Islet precursor cell (in vitro differentiated cells): Measurements from ENCODE around the gene SPOP.
"Not testable (repeated sequence)": the region's sequence is repeated elsewhere in the genome, so short reads cannot be mapped to it uniquely, and the experiment has no call there.

Experiments used
- DNase-seq: peaks from one replicate; pipeline ENCODE4 v3.0.0-alpha.2; 2018

The SPOP gene

DNA sequence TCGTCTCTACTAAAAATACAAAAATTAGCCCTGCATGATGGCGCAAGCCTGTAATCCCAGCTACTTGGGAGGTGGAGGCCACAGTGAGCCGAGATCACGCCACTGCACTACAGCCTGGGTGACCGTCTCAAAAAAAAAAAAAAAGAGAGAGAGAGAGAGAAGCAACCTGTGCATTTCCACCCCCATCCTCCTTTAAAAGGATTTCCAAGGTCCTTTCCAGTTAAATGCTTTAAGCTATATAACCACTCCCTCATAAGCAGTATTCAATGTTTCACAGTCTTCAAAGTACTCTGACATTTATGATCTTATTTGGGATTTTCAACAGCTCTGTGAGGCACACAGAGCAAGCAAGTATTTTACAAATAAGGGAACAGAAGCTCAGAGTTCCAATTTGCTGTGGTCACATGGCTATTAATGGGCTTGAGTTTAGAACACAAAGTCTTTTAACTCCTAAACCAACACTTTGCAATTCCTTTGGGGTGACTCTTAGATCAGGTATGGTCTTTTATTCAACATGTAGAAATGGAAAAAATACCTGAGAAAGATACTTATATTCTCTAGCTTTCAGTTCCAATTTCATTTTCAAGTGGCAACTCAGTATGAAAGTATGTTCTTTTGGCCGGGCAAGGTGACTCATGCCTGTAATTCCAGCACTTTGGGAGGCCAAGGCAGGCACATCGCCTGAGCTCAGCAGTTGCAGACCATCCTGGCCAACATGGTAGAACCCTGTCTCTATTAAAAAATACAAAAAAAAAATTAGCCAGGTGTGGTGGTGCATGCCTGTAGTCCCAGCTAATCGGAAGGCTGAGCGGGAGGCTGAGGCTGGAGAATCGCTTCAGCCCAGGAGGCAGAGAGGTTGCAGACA is 31.3 kb downstream of the SPOP start:
- DNase-seq: peak; percentile 90

DNA sequence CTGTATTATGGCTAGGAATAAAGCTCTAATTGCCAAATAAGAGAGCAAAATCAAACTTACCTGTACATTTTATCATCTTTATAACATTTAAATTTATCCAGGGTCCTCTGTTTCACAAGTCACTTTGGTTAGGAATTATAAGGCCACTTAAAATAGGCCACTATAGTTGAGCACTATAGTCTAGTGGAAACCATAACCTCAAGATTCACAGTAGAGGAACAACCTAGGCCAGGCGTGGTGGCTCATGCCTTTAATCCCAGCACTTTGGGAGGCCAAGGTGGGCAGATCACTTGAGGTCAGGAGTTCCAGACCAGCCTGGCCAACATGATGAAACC is 31.9 kb downstream of the SPOP start:
- not testable (repeated sequence) for DNase-seq

DNA sequence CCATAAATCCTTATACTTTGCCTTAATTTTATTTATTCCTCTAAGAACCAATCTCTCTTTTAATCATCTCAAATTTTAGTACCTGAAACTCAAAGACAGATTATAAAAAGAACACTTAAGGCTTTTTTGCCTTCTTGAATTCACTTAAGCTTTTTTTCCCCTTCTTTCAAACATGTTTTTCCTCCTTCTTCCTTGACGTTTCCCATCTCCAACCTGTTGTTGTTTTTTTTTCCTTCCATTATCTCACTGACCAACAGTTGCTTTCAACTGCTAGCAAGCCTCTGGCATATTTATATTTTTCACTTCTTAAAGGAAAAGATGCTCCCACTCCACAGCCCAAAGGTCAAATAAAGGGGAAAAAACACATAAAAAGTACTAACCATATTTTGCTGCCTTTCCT is 32.2 kb downstream of the SPOP start:
- no peak for DNase-seq

DNA sequence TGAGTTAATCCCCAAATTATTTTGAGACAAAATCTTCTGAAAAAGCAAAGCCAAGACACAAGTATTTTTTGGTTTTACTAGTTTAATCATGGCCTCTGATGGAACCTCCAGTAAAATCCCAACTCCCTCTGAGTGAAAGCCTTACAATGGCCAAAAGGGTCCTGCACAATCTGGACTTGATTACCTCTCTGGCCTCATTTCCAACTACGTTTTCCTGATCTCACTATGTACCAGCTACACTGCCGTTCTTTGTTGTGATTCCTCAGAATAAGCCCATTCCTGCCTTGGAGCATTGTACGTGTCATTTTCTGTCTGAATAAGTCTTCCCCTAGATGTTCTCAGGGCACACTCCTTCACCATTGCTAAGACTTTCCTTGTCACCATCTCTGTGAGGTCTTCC is 37.3 kb downstream of the SPOP start:
- no peak for DNase-seq

DNA sequence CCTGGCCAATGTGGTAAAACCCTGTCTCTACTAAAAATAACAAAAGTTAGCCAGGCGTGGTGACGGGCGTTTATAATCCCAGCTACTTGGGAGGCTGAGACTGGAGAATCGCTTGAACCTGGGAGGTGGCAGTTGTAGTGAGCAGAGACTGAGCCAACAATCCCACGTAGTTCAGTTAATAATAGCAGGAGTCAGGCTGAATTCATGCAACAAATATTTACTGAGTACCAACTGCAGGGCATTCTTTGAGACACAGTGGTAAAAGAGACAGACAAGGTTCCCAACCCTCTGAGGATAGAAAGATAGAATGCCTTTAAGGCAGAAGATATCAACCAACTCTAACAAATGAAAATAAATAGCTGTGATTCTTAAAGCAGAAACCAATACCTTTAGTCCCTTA is 39.1 kb downstream of the SPOP start:
- DNase-seq: no peak

DNA sequence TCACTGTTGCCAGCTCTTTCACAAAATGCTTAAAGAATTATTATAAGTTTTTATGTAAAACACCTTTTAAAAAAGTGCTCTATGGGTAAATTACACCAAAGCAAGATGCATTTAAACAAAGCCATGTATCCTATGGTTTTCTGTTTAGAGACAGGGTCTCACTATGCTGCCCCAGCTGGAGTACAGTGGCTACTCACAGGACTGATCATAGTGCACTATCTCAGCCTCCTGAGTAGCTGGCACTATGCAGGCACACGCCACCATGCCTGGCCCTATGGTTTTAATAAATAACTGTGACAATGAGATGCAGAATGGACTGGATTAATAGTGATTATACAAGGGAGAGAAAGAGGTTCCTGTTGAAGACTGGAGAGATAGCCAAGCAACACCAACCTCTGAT is 40.2 kb downstream of the SPOP start:
- DNase-seq: no peak

DNA sequence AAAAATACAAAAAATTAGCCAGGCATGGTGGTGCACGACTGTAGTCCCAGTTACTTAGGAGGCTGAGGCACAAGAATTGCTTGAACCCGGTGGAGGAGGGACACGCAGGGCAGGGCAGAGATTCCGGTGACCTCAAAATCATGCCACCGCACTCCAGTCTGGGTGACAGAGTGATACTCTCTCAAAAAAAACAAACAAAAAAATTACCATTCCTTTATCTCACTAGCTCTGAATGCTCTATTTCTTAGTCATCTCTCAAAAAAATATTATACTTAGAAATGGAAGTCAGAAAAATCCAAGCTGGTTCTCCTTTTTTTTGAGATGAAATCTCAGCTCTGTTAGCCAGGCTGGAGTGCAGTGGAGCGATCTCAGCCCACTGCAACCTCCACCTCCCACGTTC is 40.8 kb downstream of the SPOP start:
- no peak for DNase-seq

DNA sequence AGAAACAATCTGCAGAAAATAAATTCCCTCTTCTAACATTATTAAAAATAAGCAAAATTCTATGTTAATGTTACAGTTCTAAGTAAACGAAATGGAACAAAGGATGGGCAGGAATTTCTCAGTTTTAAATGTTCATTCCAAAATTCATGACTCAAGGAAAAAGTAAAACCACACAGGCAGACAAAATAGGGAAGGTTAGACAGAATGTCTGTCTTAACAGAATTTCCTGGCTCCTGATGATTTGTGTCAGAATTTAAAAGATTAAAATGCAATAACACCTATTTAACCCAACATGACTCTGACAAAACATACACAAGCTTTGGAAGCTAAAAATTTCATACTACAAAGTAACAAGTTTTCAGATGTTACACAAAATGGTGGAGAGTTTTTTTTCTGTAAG is 42.8 kb downstream of the SPOP start:
- no peak for DNase-seq

DNA sequence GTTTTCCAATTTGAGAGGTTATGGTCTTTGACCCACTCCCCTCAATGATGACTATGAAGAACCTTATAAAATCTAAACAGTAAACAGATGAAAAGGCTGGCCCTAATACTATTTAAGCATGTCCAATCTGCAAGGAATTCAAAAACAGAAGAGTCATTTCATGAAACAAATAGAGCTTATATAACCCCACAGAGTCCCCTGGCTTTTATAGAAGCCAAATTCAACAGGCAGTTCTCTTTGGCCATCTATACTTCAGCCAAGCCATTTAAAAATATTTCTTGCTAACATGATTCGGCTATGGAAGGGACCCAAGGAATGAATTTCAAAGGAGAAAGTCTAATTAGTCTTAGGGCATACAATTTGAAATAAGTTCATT is 43.4 kb downstream of the SPOP start:
- no peak for DNase-seq

DNA sequence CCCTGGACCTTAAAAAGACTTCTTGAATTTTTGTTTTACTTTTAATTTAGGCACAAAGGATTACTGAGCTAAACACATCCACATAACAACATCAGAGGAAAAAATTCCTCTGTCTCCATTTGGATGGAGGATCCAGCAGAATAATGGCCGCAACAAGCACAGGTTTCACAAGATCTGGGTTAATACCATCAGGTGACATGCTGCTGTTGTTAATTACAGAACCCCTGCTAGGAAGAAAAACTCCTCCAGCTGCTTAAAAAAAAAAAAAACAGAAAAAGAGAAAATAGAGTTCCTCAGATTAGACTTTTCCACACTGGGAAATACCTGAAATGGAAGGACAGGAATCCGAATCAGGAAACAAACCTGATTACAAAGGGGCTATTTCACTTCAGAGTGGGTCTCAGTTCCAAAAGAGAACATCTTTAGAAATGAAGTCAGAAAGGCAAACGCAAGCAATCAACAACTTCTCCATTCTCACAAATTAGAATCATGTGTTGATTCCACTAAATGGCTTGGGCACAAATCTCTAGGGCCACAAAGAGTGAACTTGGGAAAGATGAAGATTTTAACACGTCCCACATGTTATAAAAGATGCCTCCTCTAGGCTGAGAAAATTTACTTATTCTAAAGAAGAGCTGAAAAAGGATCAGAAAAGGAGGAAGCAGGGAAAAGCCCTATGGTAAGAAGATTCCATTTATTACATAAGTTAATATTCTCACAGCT is 44.0 kb downstream of the SPOP start:
- DNase-seq: no peak

DNA sequence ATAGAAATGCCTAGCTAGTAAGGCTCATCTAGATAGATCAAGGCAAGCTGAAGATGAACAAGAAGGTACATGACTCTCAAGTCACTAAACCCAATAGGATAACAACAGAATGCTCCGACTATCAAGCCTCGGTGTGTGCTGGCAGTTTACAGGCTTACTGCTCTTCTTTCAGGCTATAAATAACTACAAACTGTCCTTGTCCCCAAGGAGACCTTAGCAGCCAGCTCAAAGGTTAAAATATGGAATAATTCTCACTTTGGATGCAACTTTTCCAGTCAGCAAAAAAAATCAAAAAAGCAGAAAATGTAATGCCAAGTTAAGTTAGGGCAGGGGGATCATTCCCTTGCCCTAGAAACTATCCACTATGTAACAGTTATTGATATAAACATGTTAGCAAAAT is 44.6 kb downstream of the SPOP start:
- DNase-seq: no peak

DNA sequence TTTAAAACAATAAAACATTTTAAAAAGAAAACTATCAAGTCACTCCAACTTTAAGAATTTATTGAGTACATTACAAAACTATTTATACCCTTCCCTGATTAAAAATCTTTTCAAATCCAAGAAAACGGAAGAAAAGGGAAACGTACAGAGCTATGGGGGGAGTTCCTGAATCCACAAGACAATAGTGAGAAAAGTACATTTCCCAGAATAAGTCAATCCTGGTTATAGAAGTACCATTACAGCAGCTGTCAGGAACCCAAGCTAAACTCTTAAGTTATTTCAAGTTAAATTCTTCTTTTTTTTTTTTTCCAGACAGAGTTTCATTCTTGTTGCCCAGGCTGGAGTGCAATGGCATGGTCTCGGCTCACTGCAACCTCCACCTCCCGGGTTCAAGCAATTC is 45.7 kb downstream of the SPOP start:
- DNase-seq: no peak

DNA sequence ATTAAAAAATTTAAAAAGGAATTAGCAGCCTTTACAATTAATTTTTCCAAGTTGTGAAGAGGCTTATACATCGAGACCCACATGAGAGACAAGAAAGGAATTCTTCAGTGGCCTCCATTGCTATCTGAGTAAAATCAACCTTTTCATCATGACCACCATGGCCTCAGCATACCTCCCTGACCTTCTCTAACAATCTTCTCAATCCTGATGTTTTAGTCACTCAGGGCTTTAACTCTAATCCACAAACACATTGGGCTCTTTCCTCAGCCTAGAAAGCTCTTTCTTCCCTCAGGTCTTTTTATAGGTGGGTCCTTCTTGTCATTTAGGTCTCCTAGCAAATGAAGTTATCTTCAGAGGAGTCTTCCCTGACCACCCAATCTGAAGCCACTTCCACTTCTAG is 46.4 kb downstream of the SPOP start:
- no peak for DNase-seq

DNA sequence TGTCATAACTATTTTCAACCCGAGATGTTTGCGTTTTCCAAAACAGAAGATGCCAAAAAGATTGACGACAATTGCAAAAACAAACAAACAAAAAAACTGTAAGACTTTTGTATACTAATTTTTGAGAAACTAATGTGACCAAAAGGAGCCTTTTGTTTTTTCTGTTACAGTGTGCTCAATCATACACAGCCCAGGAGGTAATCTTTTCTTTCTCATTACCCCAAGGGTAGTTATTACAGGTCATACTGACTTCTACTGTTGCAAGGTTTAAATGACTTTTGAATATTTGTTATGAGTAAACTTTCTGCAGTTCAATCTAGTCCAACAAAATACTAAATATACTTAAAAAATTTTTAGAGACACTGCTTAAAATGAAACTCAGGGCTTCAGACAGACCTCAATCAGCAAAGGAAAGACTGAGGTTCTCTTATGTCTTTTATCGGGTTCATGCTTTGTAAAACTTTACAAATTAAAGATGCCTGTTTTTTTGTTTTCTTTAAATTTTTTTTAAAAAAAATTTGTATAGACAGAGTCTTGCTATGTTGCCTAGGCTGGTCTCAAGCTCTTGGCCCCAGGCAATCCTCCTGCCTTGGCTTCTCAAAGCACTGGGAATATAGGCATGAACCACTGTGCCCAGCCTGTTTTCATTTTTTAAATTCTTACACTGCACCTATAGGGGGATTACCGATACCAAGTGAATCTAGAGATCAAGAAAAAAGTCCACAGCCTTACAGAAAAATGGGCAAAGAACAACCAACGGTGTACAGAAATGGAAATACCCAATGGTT is 47.6 kb downstream of the SPOP start:
- DNase-seq: no peak

DNA sequence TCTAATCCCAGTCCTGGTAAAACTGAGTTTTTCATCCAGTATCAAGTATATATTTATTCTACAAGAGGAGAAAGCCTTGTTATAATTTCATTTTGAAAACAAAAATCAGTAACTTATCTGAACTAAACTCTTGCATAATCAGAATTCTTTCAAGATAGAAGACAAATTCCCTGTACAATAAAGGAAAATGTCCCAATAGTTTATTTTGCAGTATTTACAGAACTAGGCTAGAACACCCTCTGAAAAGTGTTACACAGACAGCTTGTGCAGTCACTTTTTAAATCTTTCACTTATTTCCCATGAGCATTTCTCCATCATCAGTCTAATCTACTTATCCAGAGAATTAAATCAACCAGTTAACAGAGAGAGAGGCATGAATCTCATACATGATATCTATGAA is 48.5 kb downstream of the SPOP start:
- DNase-seq: no peak

DNA sequence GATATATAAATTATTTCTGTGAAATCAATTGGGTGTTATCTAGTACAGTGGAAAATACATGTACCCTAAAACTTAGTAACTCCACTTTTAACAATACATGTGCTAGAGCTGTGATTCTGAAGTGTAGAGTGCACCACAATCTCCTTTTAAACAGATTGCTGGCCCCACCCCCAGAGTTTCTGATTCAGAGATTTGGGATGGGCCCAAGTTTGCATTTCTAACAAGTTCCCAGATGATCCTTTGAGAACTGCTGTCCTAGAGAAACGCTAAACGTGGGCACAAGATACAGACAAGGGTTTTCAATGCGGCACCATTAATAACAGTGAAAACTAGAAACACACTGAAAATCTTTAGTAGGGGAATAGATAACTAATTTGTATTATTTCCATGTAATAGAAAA is 53.0 kb downstream of the SPOP start:
- DNase-seq: no peak

DNA sequence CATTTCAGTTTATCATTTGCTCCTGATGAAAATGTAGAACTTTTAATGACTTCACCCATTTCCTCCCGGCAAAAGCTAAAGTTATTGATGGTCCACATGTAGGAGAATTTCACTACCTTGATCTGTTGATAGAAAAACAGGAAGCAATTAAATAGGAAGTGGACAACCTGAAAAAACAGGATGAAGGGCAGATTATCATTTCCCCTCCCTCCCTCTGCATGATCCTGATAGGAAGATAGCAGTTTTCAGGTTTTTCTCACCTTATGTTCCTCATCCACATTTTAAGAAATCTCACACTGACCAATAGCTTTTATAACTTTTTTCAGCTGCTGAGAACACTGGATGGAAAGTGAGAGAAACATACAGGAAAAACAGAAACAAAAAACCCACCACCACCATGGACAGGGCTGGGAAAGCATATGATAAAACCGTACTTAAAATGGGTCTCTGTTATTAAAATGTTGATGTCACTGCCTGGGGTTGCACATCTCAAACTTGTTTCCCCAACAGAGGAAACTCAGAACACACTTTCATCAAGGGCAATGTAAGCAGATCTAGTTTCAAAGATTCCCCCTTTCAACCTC is 55.9 kb downstream of the SPOP start:
- DNase-seq: no peak

DNA sequence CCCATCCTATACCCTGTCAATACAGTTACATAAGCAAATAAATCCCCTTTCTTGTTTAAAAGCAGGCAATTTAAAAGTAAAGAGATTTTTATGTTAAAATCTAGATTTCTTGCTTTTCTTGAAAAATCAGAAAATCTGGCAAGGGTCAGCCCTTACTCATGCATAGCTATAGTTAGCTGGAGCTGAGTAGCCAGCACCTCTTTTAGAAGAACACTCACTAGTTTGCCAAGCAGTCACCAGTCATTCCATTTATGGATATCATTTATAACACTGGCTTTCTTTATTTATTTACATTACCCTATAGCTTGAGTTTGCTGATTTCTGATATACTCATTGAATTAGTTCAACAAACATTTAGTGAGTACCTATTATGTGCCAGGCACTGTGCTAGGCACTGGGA is 56.5 kb downstream of the SPOP start:
- no peak for DNase-seq

DNA sequence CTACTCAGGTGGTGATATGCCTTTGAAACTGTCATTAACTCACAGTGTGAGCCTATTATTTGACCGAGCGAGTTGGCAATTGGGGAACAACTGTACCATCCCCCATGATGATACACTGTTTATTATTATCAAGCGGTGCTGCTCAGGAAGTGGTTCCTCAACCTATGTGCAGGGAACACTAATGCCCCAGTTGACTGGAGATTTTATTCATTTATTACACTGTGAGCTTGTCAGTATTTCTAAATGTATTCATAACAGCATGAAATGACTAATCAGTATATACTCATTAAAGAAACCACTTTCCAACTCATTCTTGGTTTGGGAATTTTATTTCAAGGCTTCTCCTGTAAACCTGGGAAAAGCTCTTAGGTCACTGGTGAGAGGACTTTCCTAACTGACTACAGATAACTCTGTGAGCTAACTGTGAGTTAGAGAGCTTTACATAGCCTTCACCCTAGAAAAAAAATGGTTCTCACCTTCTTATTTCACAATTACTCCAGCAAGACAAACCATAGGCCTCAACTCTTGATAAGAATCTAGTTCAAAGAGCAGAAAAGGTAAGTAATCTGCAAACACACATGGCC is 59.8 kb downstream of the SPOP start:
- DNase-seq: no peak

DNA sequence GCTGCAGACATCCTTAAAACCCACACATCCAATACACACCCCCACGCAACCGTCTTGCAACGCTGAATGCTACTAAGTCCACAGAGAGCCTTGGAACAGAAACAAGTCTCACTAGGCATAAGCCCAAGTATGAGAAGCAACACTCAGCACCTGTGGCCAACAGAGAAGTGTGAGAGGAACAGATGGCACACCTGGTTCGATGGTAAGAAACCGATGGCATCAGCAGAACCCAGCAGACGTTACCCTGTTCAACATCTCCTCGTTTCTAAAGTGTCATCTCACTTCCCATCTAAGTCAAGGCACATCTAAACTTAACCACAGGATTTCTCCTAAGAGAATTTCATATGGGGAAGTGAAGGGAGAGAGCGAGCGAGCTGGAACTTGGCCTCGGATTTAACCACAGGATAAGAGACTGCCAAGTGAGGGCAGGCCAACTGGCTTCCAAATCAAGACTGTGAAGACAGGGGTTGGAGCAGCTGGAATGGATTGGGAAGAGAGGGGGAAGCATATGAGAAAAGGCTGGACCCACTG is 61.2 kb downstream of the SPOP start:
- no peak for DNase-seq

DNA sequence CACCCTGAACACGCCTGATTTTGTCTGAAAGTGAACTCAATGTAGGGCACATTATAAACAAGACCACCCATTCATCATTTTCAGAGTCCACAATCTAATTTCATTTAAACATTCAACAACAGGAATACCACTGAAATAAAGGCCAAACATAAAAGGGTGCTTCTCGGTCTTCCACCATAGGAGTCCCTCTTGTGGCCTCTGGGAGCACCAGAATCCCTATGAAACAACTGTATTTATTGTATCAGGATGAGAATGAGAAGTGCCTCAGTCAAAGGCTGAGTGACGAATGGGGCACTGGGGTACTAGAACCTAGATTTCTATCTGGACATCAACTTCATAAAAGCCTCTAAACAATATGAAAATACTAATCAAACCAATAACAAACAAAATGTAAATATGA is 61.8 kb downstream of the SPOP start:
- no peak for DNase-seq

DNA sequence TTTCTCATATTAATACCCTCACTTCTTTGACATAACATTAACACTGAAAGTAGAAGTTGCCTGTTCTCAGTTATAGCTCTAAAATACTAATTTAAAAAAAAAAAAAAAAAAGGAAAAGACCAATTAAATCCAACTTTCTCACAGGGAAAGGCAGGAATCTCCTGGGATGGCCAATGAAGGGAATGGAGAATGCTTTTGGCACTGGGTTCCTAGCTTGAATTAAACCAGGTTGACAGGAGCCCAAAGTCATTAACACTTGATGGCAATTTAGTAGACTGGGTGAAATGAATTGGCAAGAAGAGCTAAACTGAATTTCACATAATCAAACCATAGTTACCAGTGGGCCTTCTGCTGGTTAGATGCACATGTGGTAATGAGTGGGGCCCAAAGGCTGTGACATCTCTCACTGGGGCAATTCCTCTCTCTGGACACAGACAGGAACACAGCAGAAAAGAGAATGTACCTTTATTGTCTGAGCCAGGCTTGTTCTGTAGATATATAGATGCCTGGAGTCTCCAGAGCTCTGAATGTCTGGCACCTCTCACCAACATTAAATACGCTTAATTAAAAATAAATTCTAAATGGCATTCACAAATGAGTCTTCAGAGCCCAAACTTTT is 64.6 kb downstream of the SPOP start:
- no peak for DNase-seq
